Middle frontal gyrus (tissue), 1 donor: ENCODE measurements around the gene PLA2G1B.

ENCODE experiments used
- DNase-seq: peaks from one replicate; pipeline ENCODE4 v3.0.0-alpha.2; 2015; ENCODE audit warnings: low spot score; ENCODE audit errors: extremely low spot score

The PLA2G1B gene

DNA sequence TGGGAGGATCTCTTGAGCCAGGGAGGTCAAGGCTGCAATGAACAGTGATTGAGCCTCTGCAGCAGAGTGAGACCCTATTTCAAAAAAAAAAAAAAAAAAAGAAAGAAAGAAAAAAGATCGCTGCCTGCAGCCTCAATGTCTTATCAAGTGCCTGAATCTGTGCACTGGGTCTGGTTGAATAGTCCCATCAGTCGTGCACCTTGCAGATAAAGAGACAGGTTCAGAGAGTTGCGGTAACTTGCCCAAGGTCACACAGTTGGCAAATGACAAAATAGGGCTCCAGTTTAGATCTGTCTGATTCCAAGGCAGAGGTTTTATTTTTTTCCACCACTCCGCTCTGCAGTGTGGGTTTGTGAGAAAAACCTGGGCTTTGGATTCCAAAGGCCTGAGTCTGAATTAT is 649 bp upstream of the PLA2G1B start:
- DNase-seq, result no peak

- no peak for DNase-seq
Observed at GRCh38 chr12:120324841-120325417, 2.6 kb downstream of the PLA2G1B start.

- no peak for DNase-seq
Observed at GRCh38 chr12:120323772-120324171, 3.8 kb downstream of the PLA2G1B start.

- no peak for DNase-seq
Observed at GRCh38 chr12:120321382-120322202, 6.0 kb downstream of the PLA2G1B start.

- DNase-seq, result peak; percentile 98
Observed at GRCh38 chr12:120317224-120318105, 10.1 kb downstream of the PLA2G1B start.

- no peak for DNase-seq
Observed at GRCh38 chr12:120316798-120317223, 10.8 kb downstream of the PLA2G1B start.

- no peak for DNase-seq
Observed at GRCh38 chr12:120314220-120314619, 13.4 kb downstream of the PLA2G1B start.

GRCh38 chr12:120301962-120302815 is 25.4 kb downstream of the PLA2G1B start, which contains the start of gene SIRT4:
Gene SIRT4, plus strand, starts transcription at chr12:120302321. Its CDS starts 1,241 bp downstream, at chr12:120303562.
- DNase-seq, result peak; percentile 89

- DNase-seq, result peak; percentile 73
Observed at GRCh38 chr12:120292661-120293531, 34.7 kb downstream of the PLA2G1B start, which contains the start of gene RNU4-1. Gene RNU4-1, minus strand, starts transcription at chr12:120293237.

DNA sequence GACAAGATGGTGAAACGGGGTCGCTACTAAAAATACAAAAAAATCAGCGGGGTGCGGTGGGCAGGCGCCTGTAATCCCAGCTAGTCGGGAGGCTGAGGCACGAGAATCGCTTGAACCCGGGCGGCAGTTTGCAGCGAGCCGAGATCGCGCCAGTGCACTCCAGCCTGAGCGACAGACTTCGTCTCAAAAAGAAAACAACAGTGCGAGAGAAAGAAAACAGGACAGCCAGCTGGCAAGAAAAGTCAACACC is 35.2 kb downstream of the PLA2G1B start:
- no peak for DNase-seq

DNA sequence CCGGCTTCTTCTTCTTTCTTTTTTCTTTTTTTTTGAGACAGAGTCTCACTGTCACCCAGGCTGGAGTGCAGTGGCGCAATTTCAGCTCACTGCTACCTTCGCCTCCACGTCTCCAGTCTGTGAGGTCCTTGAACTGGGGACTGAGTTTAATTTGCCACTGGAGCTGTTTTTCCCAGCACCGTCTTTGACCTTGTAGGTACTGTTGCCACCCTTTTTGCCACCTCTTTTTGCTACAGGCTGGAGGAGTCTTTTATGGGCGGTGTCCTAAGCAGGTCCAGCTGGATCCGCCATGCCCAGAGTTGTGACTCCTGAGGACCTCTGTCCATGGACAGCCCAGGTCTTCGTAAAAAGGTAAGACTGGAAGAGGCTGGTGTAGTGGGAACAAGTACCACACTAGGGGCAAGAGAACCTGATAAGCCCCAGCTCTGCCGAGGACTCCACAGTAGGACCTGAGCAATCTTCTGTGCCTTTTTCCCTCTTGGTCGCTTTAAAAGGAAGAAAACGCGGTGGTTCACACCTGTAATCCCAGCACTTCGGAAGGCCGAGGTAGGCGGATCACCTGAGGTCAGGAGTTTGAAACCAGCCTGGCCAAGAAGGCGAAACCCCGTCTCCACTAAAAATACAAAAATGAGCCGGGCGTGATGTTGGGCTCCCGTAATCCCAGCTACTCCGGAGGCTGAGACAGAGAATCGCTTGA is 36.8 kb downstream of the PLA2G1B start:
- DNase-seq, result no peak

DNA sequence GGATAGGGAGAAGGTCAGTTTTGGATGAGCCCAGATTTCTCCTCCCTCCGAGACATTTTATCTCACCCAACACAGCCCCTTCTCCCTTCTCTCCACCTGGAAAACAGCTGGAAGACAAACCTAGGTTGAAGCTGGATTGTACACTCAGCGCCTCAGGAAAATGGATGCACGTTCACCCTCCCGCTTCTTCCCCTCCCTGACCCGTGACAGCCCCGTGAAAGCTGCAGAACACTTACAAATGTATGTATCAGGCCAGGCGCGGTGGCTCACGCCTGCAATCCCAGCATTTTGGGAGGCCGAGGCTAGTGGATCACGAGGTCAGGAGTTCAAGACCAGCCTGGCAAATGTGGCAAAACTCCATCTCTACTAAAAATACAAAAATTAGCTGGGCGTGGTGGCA is 40.1 kb downstream of the PLA2G1B start:
- no peak for DNase-seq

- no peak for DNase-seq
Observed at GRCh38 chr12:120286768-120287490, 40.6 kb downstream of the PLA2G1B start.

- no peak for DNase-seq
Observed at GRCh38 chr12:120284381-120284780, 43.2 kb downstream of the PLA2G1B start.

DNA sequence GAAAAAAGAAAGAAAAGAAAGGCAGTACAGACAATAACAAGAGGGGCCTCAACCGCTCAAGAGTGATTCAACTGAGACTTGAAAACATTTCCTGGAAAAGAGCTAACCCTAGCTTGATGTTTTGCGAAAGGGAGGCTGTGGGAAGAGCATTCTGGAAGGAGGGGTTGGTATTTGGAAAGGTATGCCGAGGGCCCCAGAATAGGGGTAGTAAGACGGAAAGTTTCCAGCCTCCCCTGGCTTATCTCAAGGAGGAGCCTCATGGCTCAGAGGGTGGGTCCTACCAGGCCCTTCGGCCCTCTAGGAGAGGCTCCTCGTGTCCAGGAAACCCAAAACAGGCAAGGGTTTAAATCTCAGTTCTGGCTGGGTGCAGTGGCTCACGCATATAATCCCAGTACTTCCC is 44.3 kb downstream of the PLA2G1B start:
- no peak for DNase-seq

GRCh38 chr12:120278137-120279069 is 49.2 kb downstream of the PLA2G1B start:
- DNase-seq, result no peak

DNA sequence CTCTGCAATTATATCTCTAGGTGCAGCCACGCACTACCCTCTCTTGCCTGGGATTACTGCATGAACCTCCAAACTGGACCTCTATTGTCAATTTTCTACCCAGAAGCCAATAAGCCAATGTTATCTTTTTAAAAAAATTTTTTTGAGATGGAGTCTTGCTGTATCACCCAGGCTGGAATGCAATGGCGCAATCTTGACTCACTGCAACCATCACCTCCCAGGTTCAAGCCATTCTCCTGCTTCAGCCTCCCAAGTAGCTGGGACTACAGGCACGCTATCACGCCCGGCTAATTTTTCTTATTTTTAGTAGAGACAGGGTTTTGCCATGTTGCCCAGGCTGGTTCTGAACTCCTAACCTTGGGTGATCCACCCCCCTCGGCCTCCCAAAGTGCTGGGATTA is 50.8 kb downstream of the PLA2G1B start:
- DNase-seq, result no peak
